ENCODE results near the gene STK39.

The STK39 gene

GRCh38 chr2:168203762-168204693 lies 43.4 kb downstream of the STK39 start:
- no peak for DNase-seq

- DNase-seq = no peak
Observed at GRCh38 chr2:168201584-168202116, 45.7 kb downstream of the STK39 start.

DNA sequence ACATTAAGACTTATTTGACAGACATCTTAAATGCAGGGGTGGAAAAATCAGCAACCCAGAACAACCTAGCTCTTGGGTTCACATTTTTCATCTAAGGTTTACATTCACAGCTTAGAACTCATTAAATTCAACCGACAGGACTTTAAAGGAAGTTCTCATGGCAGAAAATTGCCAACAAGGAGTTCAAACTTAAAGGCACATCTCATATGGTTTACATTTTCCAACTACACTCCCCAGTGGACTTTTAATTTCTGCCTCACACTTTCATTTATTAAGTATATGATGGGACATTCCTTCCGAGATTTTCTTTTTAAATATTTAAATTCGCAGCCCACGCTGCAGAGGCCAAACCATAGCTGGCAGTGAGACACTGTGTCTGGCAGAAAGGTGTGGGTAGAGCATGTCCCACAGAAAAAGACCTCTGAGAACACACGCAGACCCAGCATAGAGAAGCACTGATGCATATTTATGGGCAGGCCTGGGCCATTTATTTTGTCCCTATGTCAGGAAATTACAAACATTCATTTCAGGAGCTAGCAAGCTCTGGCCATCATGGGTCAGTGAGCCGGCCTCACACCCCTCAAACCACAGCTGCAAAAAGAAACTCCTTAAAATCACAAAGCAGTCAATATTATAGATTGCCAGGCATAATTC lies 46.3 kb downstream of the STK39 start:
- DNase-seq = no peak

DNA sequence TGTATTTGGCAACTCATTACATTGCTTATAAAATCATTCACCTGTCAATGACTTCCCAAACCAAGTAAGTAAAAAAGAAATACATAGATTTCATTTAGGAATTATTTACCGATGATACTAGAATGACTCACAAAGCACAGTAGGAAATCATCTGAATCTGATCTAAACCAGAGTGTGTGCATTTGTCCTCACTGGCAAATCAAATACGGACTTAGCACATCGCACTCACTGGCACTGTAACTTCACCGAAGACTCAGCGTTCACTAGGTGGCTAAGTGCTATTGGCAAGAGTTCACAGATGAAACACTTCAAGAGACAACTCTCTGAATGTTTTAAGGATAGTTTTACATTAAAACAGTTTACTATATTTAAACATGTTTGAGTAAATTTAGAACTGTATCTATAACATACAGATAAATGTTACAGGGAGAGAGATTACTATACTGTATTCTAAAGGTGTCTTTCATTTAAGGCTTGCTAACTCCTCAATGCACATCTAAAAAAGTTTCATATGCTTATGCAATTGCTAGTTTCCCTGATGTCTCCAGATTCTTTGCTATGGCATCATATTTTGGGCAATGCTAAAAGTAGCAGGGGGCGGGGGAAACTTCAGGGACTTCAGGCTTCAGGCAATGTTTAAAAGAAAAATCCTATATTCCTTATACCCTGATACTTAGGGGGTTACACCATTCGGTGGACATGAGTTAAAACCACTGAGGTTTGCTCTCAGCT lies 48.8 kb downstream of the STK39 start:
- DNase-seq = no peak

- DNase-seq = no peak
Observed at GRCh38 chr2:168196764-168197180, 50.6 kb downstream of the STK39 start.

DNA sequence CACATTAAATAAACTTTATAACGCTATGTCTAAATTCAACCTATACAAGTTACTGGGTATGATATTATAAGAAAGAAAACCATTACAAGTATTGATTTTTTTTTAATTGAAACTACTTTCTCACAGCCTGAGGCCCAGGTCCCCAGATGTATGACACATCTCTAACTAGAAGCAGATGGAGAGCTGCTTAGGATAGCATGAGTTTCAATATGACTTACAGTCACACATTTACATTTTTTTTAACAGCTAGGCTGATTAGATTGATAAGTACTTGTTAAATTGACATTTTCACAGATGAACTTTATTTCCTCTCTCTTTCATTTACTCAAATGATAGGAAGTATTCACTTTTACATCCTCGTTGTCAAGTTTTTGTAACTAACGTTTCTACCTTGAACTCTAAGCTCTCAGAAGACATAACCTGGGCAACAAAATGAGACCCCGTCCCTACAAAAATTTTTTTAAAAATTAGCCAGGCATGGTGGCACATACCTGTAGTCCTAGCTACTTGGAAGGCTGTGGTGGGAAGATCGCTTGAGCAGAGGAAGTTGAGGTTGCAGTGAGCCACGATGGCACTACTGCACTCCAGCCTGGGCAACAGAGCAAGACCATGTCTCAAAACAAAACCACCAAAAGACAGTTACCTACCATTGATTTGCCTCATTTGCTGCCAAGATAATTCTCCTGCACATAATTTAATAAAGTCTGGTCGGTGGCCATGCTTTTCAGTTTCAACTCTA lies 52.4 kb downstream of the STK39 start:
- no peak for DNase-seq

DNA sequence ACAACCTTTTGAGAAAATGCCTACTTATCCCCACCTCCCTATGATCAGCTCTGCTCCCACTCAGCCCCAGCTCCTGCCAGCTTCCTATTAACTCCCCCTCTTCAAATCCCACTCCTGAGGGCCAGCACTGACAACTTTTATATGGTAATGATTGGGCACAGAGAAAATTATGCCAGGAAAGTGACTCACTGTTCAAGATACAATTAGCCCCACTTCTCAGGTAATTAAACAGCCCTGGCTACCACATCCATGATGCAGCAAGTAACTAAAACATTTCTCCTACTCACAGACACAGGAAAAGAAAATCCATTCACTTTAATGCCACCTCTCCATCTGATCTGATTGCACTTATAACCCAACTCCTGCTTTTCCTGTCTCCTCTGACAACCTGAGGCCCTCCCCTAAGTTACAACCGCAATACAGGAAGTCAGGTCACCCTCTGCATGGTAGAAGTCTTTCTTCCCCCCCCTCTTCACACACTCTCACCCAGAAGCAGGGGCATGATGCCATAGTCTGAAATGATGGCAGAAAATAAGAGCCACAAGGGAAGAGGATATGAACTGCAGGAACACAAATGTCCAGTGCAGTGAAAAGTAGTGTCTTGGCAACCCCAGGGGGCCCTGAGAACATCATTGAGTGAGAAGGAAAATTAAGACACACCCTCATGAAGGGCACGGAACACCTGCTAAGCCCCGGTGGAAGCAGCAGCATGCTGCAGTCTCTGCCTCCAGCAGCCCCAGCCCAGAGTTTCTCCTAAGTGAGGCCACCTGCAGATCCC lies 54.4 kb downstream of the STK39 start:
- DNase-seq = peak; percentile 49

- DNase-seq = no peak
Observed at GRCh38 chr2:168191955-168192785, 55.2 kb downstream of the STK39 start.

DNA sequence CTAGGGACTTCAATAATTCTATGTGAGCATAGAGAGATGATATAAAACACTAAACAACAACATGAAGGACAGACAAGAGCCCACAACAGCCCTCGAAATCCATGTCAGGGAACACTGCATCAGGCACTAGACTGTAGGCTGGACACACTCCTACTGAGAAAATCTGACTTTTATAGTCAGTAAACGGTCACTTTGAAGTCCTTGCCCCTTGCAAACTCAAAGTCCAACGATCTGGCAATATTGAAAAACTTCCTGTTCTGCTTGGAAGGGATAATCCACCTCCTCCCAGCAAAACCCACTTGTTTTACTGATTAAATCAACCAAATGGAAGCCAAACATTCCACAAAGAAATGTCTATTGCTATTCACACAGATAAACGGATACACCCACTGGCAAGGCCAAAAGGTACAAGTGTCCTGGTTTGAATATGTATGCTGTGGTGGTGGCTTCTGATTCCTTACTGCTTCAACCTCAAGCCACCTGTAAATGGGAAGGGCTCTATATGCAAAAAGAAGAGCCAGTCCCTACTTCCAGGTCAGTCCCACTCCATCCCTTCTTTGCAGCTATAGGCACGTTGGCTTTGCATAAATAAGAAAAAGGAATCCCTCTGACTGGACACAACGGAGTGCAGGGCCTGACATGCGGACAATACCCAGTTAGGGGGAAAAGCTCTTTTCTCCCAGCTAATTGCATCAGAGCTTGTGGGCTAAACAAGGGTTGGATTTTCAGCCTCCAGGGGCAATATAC lies 56.6 kb downstream of the STK39 start:
- DNase-seq = no peak

GRCh38 chr2:168189835-168190569 lies 57.4 kb downstream of the STK39 start:
- no peak for DNase-seq

- no peak for DNase-seq
Observed at GRCh38 chr2:168188002-168188401, 59.4 kb downstream of the STK39 start.

- DNase-seq = no peak
Observed at GRCh38 chr2:168186452-168186851, 60.9 kb downstream of the STK39 start.

GRCh38 chr2:168185583-168186274 lies 61.7 kb downstream of the STK39 start:
- peak; percentile 31 for DNase-seq

DNA sequence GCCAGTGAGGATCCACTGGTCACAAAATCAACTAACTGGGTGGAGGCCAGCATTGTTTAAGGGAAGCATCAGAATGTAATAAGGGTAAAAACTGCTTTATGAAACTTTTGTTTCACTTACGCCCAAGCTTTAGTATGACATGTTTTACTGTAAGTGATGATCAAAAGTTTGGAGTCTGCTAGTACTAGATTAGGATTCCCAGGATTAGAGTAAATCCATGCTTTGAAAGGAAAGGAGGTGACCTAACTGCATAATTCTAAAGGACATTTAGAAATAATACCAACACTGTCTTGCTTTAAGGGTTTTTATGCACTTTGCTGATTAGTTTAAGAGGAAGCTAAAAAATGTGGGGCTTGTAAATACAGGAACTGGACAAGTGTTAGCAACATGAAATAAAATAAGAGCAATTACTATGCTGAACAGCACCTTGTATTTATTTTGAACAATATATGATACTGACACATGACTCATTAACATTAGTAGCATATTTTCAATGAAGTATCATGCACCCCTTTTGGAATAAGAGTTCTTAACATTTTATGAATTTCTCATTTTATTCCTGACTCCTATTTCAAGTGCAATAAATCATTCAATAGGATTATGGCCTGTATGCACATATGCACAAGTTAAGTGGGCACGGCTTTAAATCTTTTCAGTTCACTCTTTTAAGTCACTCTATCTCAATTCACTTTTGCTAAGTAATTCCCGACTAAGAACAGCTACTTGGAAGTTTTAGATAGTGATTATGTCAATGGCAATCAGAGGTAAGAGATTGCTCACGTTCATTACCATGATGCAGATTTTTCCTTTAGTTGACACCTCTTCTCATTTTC lies 62.5 kb downstream of the STK39 start:
- DNase-seq = no peak

GRCh38 chr2:168183308-168183997 lies 63.9 kb downstream of the STK39 start:
- DNase-seq = no peak

DNA sequence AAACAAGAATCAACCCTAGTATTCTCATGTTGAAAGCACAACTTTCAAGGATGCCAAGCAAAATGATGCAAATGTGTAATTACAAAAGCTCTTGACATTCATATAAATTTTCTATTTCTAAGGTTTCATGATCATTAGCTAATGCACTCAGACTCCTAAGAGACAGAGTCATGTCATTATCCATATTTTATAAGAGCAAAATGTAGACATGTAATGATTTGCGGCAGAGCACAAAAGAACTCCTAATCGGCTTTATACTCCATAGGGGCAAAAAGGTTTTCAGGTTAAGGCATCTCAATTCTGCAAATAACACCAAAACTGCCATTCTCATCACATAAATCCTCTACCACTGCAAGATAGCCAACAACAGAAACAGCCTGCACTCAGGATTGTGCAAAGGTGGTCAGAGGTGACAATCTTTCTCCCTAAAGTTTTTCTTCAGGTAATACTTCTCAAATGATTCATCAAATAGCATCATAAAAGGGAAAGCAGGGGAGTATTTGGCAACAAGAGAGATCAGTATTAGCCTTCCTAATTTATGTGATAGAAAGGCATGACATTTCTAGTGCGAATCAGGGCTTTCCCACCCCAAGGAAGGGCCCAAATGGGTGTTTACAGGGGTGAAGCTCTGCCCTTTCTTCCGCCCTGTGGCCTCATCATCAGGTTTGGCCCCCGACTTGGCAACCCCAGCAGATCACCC lies 64.7 kb downstream of the STK39 start:
- no peak for DNase-seq
